ENCODE results near the gene MUC20.
"Not testable (repeated sequence)": the region's sequence is repeated elsewhere in the genome, so short reads cannot be mapped to it uniquely, and the experiment has no call there.

The MUC20 gene

DNA sequence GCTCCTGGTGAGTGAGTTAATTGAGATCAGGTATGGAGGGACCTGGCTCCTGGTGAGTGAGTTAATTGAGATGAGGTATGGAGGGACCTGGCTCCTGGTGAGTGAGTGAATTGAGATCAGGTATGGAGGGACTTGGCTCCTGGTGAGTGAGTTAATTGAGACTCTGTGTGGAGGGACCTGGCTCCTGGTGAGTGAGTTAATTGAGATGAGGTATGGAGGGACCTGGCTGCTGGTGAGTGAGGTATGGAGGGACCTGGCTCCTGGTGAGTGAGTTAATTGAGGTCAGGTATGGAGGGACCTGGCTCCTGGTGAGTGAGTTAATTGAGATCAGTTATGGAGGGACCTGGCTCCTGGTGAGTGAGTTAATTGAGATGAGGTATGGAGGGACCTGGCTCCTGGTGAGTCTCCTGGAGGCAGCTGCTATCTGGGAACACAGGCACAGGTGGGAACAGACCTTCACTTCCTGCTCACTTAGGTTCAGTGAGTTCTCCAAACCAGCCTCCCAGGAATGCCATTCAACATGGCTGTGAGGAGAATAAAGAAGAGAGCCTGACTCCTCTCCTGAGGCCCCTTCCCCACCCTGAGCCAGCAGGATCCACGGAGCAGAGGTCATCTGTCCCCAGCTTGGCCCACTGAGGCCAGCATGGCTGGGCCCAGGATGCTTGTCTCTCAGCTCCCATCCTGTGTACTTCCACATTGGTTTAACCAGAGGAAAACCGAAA lies 9.5 kb upstream of the MUC20 start:
- DNase-seq, result peak; percentile 59

GRCh38 chr3:195711813-195712534 lies 8.8 kb upstream of the MUC20 start:
- DNase-seq, result peak; percentile 62

- DNase-seq, result peak; percentile 48
Measured at GRCh38 chr3:195712535-195712910, 8.3 kb upstream of the MUC20 start.

DNA sequence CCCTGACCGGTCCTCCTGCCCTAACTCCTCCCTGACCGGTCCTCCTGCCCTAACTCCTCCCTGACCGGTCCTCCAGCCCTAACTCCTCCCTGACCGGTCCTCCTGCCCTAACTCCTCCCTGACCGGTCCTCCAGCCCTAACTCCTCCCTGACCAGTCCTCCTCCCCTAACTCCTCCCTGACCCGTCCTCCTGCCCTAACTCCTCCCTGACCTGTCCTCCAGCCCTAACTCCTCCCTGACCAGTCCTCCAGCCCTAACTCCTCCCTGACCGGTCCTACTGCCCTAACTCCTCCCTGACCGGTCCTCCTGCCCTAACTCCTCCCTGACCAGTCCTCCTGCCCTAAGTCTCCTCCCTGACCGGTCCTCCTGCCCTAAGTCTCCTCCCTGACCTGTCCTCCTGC lies 7.6 kb upstream of the MUC20 start:
- DNase-seq, result peak; percentile 14

GRCh38 chr3:195714380-195715011 lies 6.3 kb upstream of the MUC20 start:
- DNase-seq, result peak; percentile 60

DNA sequence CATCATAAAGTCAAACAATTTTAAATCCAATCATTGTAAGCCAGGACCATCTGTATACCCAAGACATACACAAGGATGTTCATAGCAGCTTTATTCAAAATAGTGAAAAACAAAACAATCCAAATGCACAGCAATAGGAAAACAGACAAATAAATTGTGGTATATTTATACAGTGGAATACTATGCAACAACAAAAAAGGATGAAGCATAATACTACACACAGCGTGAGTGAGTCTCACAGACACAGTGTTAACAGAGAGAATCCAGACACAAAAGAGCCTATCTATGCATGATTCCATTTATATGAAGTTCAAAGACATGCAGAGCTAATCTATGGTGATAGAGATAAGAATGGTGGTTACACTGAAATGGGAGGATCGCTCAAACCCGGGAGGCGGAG lies 5.6 kb upstream of the MUC20 start:
- DNase-seq, result no peak

DNA sequence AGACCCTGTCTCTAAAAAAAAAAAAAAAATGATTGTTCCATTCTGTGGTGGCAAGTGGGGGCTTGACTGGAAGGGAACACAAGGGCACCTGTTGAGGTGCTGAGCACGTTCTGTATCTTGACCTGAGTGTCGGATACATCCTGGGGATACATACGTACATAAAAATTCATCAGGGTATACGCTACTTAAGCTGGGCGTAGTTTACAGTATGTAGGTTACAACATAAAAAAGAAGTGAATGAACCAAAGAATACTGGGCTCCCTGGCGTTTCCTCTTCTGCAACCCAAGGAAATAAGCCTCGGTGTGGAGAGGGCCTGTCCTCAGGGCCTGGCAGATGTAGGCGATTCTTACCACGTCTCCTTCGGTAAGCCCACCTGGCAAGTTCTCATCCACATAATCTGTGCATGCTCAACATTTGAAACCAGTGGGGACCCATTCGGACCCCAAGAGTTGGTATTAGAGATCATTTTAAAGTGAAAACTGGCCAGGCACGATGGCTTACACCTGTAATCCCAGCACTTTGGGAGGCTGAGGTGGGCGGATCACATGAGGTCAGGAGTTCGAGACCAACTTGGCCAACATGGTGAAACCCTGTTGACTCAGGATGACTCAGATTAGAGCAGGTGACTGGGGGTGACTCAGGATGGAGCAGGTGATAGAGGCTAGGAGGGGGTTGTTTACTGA lies 5.1 kb upstream of the MUC20 start:
- peak; percentile 73 for DNase-seq

DNA sequence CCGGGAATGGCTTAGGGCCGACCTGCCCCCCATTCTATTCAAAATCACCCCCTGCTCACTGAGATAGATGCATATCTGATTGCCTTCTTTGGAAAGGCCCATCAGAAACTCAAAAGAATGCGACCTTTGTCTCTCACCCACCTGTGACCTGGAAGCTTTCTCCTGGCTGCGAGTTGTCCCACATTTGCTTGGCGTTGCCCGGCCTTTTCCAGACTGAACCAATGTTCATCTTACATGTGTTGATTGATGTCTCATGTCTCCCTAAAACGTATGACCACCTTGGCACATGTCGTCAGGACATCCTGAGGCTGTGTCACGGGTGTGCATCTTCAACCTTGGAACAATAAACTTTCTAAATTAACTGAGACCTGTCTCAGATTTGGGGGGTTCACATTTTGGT lies 3.4 kb upstream of the MUC20 start:
- no peak for DNase-seq

DNA sequence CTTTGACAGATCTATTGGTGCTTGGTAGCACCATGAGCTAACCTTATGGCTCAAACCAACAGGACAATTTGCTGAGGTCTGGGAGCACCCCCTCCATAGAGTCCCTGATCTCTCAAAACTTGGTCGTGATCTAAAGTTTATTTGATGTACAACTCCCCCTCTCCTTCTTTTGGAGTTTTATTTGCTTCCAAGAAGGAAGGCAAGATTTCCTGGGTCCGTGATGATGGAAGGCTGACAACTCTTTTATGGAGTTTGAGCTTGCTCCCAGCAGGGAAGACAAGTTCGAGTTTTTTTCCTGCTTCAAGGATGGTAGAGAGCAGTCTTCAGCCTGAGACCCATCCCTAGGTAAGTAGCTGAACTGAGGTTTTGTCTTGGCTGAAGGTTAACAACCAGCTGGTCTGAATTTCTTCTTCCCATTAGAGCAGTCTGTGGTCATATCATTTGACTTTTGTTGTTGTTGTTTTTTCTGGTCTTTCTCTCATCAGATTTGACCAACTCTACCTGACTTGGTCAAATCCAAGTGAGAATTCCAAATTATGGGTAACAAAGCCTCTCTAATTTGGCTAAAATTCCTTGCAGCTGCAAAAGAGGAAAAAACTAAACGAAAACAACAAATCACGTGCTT lies 2.8 kb upstream of the MUC20 start:
- DNase-seq, result peak; percentile 16

DNA sequence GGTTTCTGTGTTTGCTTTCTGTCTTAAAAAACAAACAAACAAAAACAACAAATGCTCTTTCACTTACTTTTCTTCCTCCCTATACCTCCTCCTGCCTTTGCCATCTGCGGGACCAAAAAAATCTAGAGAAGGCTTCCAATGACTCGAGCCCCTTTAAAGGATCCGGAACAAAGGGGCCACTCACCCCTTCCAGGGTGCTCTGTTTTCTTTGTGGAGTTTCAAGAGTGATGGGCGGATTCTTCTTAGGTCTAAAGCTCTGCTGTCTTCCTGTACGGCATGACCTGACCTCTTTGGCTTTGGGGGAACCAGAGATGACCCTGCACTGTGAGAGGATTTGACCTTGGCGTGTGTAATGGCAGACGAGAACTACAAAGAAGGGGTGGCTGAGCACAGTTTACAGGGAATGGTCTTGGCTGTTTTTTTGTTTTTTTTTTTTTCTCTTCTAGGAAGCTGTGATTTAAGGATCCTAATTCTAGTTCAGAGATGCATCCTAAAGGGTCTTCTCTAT lies 2.2 kb upstream of the MUC20 start:
- peak; percentile 45 for DNase-seq

DNA sequence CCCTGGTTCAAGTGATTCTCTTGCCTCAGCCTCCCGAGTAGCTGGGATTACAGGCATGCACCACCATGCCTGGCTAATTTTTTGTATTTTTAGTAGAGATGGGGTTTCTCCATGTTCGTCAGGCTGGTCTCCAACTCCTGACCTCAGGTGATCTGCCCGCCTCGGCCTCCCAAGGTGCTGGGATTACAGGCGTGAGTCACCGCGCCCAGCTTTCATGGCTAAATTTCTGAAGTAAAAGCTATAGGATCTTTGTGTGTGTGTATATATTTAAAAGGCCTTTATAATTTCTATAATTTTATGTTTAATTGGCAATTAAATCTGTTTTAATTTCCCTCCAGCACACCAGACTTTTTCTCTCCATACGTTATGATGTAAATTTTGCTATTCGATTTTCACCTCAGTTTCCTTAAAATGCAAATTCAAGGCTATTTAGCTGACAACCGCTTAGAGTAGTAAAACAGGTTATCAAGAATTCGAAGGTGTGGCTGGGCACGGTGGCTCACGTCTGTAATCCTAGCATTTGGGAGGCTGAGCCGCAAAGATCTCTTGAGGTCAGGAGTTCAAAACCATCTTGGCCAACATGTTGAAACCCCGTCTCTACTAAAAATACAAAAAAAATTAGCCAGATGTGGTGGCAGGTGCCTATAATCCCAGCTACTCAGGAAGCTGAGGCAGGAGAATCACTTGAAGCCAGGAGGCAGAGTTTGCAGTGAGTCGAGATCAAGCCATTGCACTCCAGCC lies 1.1 kb upstream of the MUC20 start:
- DNase-seq, result peak; percentile 53

- peak; percentile 51 for DNase-seq
Measured at GRCh38 chr3:195722139-195722995, 1.6 kb downstream of the MUC20 start.

GRCh38 chr3:195722996-195723345 lies 2.2 kb downstream of the MUC20 start:
- peak; percentile 48 for DNase-seq

GRCh38 chr3:195724363-195724762 lies 3.6 kb downstream of the MUC20 start:
- DNase-seq, result not testable (repeated sequence)

GRCh38 chr3:195725916-195726740 lies 5.3 kb downstream of the MUC20 start:
- DNase-seq, result peak; percentile 49

DNA sequence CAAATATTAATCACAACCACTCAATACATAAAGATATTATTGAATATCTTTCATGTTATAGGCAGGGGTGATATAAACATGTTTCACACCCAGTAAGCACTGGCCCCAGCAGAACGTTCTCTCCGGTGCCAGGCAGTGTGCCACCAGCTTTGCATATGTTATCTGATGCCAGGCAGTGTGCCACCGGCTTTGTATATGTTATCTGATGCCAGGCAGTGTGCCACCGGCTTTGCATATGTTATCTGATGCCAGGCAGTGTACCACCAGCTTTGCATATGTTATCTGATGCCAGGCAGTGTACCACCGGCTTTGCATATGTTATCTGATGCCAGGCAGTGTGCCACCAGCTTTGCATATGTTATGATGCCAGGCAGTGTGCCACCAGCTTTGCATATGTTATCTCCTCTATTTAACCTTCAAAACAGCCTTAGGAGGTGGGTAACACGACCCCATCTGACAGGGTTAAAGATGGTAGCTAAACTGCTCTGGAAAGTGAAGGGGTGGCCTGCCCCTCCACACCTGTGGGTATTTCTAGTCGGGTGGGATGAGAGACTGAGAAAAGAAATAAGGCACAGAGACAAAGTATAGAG lies 6.9 kb downstream of the MUC20 start:
- DNase-seq, result peak; percentile 61

DNA sequence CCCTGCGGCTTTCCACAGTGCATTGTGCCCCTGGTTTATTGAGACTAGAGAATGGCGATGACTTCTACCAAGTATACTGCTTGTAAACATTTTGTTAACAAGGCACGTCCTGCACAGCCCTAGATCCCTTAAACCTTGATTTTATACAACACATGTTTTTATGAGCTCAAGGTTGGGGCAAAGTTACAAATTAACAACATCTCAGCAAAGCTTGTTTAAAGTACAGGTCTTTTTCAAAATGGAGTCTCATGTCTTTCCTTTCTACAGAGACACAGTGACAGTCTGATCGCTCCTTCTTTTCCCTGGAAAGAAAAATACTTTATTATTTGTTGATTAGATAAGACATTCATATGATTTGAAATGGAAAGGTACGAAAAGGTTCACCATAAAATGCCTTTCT lies 8.0 kb downstream of the MUC20 start:
- not testable (repeated sequence) for DNase-seq

GRCh38 chr3:195729476-195730251 lies 8.9 kb downstream of the MUC20 start:
- peak; percentile 56 for DNase-seq

- DNase-seq, result peak; percentile 59
Measured at GRCh38 chr3:195731356-195731905, 10.7 kb downstream of the MUC20 start.
